ENCODE results near the gene AR. TPM values are rescaled to one million over a fixed set of nuclear protein-coding genes. Genes with fewer than 3 reads are reported as not detected.

AR gene
- total RNA-seq, 1 donor from 2014 or later: 0.25 TPM

- Histone ChIP-seq H3K4me3 (ENCODE audit: low read depth, low read length) (no peak overlapping the region), H3K27me3 (ENCODE audit: control insufficient read depth, insufficient read depth, low read length) (no peaks in the 10 kb centered on the region), H3K36me3 (ENCODE audit: control insufficient read depth, insufficient read depth, low read length) (no peaks in the 10 kb centered on the region)
- TF ChIP-seq, protein P1, sequence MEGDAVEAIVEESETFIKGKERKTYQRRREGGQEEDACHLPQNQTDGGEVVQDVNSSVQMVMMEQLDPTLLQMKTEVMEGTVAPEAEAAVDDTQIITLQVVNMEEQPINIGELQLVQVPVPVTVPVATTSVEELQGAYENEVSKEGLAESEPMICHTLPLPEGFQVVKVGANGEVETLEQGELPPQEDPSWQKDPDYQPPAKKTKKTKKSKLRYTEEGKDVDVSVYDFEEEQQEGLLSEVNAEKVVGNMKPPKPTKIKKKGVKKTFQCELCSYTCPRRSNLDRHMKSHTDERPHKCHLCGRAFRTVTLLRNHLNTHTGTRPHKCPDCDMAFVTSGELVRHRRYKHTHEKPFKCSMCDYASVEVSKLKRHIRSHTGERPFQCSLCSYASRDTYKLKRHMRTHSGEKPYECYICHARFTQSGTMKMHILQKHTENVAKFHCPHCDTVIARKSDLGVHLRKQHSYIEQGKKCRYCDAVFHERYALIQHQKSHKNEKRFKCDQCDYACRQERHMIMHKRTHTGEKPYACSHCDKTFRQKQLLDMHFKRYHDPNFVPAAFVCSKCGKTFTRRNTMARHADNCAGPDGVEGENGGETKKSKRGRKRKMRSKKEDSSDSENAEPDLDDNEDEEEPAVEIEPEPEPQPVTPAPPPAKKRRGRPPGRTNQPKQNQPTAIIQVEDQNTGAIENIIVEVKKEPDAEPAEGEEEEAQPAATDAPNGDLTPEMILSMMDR (IDR thresholded peaks at IDR 0.05; ENCODE audit: insufficient read depth, low read length, poor library complexity, severe bottlenecking): no peak
- no peak for DNase-seq (ENCODE audit: low read depth)
These were observed 19.9 kb upstream of the AR start for GRCh38 chrX:67523932-67524331.

- Histone ChIP-seq H3K36me3 (ENCODE audit: control insufficient read depth, insufficient read depth, low read length) (no peaks in the 10 kb centered on the region), H3K27me3 (ENCODE audit: control insufficient read depth, insufficient read depth, low read length) (no peaks in the 10 kb centered on the region), H3K4me3 (ENCODE audit: low read depth, low read length) (no peak overlapping the region)
- TF ChIP-seq, protein P1 (IDR thresholded peaks at IDR 0.05; ENCODE audit: insufficient read depth, low read length, poor library complexity, severe bottlenecking): no peak
- no peak for DNase-seq (ENCODE audit: low read depth)
These were observed 19.4 kb upstream of the AR start for GRCh38 chrX:67524428-67524827.

- no peaks in the 10 kb centered on the region for H3K27me3 ChIP-seq (ENCODE audit: control insufficient read depth, insufficient read depth, low read length)
- no peak for DNase-seq (ENCODE audit: low read depth)
- TF ChIP-seq, protein P1 (IDR thresholded peaks at IDR 0.05; ENCODE audit: insufficient read depth, low read length, poor library complexity, severe bottlenecking): no peak
- no peak overlapping the region for H3K4me3 ChIP-seq (ENCODE audit: low read depth, low read length)
- no peaks in the 10 kb centered on the region for H3K36me3 ChIP-seq (ENCODE audit: control insufficient read depth, insufficient read depth, low read length)
These were observed 18.7 kb upstream of the AR start for GRCh38 chrX:67524950-67525691.

GRCh38 chrX:67536564-67536963 lies 7.3 kb upstream of the AR start:
- Histone ChIP-seq H3K27me3 (ENCODE audit: control insufficient read depth, insufficient read depth, low read length) (no peaks in the 10 kb centered on the region), H3K4me3 (ENCODE audit: low read depth, low read length) (no peak overlapping the region), H3K36me3 (ENCODE audit: control insufficient read depth, insufficient read depth, low read length) (no peaks in the 10 kb centered on the region)
- no peak for DNase-seq (ENCODE audit: low read depth)
- TF ChIP-seq, protein P1 (IDR thresholded peaks at IDR 0.05; ENCODE audit: insufficient read depth, low read length, poor library complexity, severe bottlenecking): no peak

DNA sequence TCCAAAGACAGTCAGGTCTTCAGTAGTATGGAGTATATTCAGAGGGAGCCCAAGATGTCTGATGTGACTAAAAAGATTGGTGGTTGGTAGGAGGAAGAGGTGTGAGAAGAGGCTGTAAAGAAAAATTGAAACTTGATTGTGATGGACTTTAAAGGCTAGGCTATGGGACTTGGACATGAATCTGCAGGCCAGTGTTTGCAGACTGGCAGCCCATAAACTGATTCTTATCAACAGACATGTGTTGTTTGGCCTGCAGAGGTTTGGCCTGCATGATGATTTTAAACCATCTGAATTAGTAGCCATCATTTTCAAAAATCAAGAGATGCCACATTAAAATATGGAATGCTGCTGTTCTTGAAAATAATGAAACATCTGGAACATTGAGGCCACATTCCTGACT lies 5.4 kb upstream of the AR start:
- Histone ChIP-seq H3K4me3 (ENCODE audit: low read depth, low read length) (no peak overlapping the region), H3K36me3 (ENCODE audit: control insufficient read depth, insufficient read depth, low read length) (no peaks in the 10 kb centered on the region), H3K27me3 (ENCODE audit: control insufficient read depth, insufficient read depth, low read length) (no peaks in the 10 kb centered on the region)
- no peak for DNase-seq (ENCODE audit: low read depth)
- TF ChIP-seq, protein P1 (IDR thresholded peaks at IDR 0.05; ENCODE audit: insufficient read depth, low read length, poor library complexity, severe bottlenecking): no peak
